HEK293 (cell line): ENCODE results near the gene EREG.

Experiments used
- CTCF ChIA-PET: fragments of 350-600 bp; formaldehyde crosslinking; extraction: SDS; loops from one replicate; lab custom pipeline; 2021; ENCODE audit warnings: antibody characterized with exemption; lab: Yijun Ruan, JAX
- POLR2A ChIA-PET: fragments of 300-600 bp; formaldehyde crosslinking; extraction: SDS; loops from one replicate; lab custom pipeline; 2020; ENCODE audit warnings: antibody characterized with exemption, inconsistent platforms; lab: Yijun Ruan, JAX
- H3K27ac ChIP-seq: fragments of 200-500 bp; sonication (Bioruptor generic); 2 replicates; pipeline ENCODE4 v1.5.1; 2014; ENCODE audit warnings: low read depth, low read length, control low read depth, inconsistent platforms; ENCODE audit errors: extremely low read depth
- H3K36me3 ChIP-seq, 2 experiments: fragments of 200-500 bp in 1 of 2; sonication (Bioruptor generic) in 1 of 2; 1 replicate in 1 of 2; 2 replicates in 1 of 2; pipeline ENCODE4 v1.5.1; 2014 to 2017; ENCODE audit warnings: inconsistent platforms in 2 of 2, low read length in 2 of 2; ENCODE audit not compliant: control insufficient read depth in 2 of 2, insufficient read depth in 1 of 2
- H3K4me1 ChIP-seq: fragments of 200-500 bp; sonication (Bioruptor generic); 2 replicates; pipeline ENCODE4 v1.5.1; 2014; ENCODE audit warnings: mild to moderate bottlenecking, low read length, inconsistent platforms; ENCODE audit not compliant: control insufficient read depth, insufficient read depth
- H3K4me3 ChIP-seq: 2 replicates; pipeline ENCODE4 v1.5.1; 2011; ENCODE audit warnings: low read depth, mild to moderate bottlenecking, control low read depth, low read length, moderate library complexity
- H3K9me3 ChIP-seq: fragments of 200-500 bp; sonication (Bioruptor generic); 2 replicates; pipeline ENCODE4 v1.5.1; 2014; ENCODE audit warnings: low read depth, low read length, inconsistent platforms; ENCODE audit not compliant: control insufficient read depth, insufficient read depth
- BCL11B ChIP-seq: fragments of 450-650 bp; formaldehyde crosslinking; IDR thresholded peaks from 2 replicates; pipeline ENCODE4 v1.5.1; 2016; ENCODE audit warnings: low read depth, missing biosample characterization, missing genetic modification characterization
- EGR2 ChIP-seq: fragments of 450-650 bp; formaldehyde crosslinking; IDR thresholded peaks from 2 replicates; pipeline ENCODE4 v1.5.1; 2016; ENCODE audit warnings: low read depth, missing biosample characterization, missing genetic modification characterization
- PRDM1 ChIP-seq: fragments of 450-650 bp; formaldehyde crosslinking; IDR thresholded peaks from 2 replicates; pipeline ENCODE4; 2016; ENCODE audit warnings: missing biosample characterization, missing genetic modification characterization
- PRDM2 ChIP-seq: fragments of 450-650 bp; formaldehyde crosslinking; IDR thresholded peaks from 2 replicates; pipeline ENCODE4 v1.5.1; 2016; ENCODE audit warnings: missing biosample characterization, missing genetic modification characterization, borderline replicate concordance
- SCRT2 ChIP-seq: fragments of 450-650 bp; formaldehyde crosslinking; IDR thresholded peaks from 2 replicates; pipeline ENCODE4 v1.5.1; 2016; ENCODE audit warnings: missing biosample characterization, missing genetic modification characterization
- ZBTB10 ChIP-seq: fragments of 450-650 bp; formaldehyde crosslinking; IDR thresholded peaks from 2 replicates; pipeline ENCODE4 v1.5.1; 2016; ENCODE audit warnings: missing biosample characterization, missing genetic modification characterization
- ZBTB20 ChIP-seq: fragments of 450-650 bp; formaldehyde crosslinking; IDR thresholded peaks from 2 replicates; pipeline ENCODE4 v1.5.1; 2016; ENCODE audit warnings: missing biosample characterization, missing genetic modification characterization
- ZBTB26 ChIP-seq: fragments of 450-650 bp; formaldehyde crosslinking; optimal IDR thresholded peaks from 2 replicates; pipeline ENCODE3; 2016; ENCODE audit warnings: missing biosample characterization, mild to moderate bottlenecking, missing genetic modification characterization
- ZFP37 ChIP-seq: fragments of 450-650 bp; formaldehyde crosslinking; IDR thresholded peaks from 2 replicates; pipeline ENCODE4 v1.5.1; 2016; ENCODE audit warnings: missing biosample characterization, missing genetic modification characterization
- ZNF114 ChIP-seq: fragments of 450-650 bp; formaldehyde crosslinking; IDR thresholded peaks from 2 replicates; pipeline ENCODE4 v1.5.0; 2017; ENCODE audit warnings: missing biosample characterization, missing genetic modification characterization
- ZNF132 ChIP-seq: fragments of 450-650 bp; formaldehyde crosslinking; IDR thresholded peaks from 2 replicates; pipeline ENCODE4 v1.5.1; 2017; ENCODE audit warnings: missing biosample characterization, missing genetic modification characterization, borderline replicate concordance
- ZNF16 ChIP-seq: fragments of 450-650 bp; formaldehyde crosslinking; IDR thresholded peaks from 2 replicates; pipeline ENCODE4 v1.5.1; 2016; ENCODE audit warnings: low read depth, missing biosample characterization, missing genetic modification characterization
- ZNF184 ChIP-seq: fragments of 450-650 bp; IDR thresholded peaks from 2 replicates; pipeline ENCODE4 v1.5.1; 2018; ENCODE audit warnings: missing biosample characterization, mild to moderate bottlenecking, missing genetic modification characterization
- ZNF248 ChIP-seq: fragments of 450-650 bp; formaldehyde crosslinking; IDR thresholded peaks from 2 replicates; pipeline ENCODE4 v1.5.1; 2017; ENCODE audit warnings: missing biosample characterization, missing genetic modification characterization
- ZNF311 ChIP-seq: fragments of 450-650 bp; formaldehyde crosslinking; IDR thresholded peaks from 2 replicates; pipeline ENCODE4 v1.5.1; 2017; ENCODE audit warnings: missing biosample characterization, missing genetic modification characterization, borderline replicate concordance
- ZNF391 ChIP-seq: fragments of 450-650 bp; formaldehyde crosslinking; IDR thresholded peaks from 2 replicates; pipeline ENCODE4 v1.5.1; 2016; ENCODE audit warnings: low read depth, missing biosample characterization, missing genetic modification characterization, borderline replicate concordance
- ZNF473 ChIP-seq: fragments of 450-650 bp; formaldehyde crosslinking; IDR thresholded peaks from 2 replicates; pipeline ENCODE4 v1.5.1; 2017; ENCODE audit warnings: missing biosample characterization, missing genetic modification characterization
- ZNF510 ChIP-seq: fragments of 450-650 bp; formaldehyde crosslinking; IDR thresholded peaks from 2 replicates; pipeline ENCODE4 v1.5.1; 2018; ENCODE audit warnings: mild to moderate bottlenecking, missing genetic modification characterization, missing biosample characterization; ENCODE audit not compliant: insufficient replicate concordance
- ZNF513 ChIP-seq: fragments of 450-650 bp; IDR thresholded peaks from 2 replicates; pipeline ENCODE4 v1.5.1; 2018; ENCODE audit warnings: missing biosample characterization, missing genetic modification characterization
- ZNF549 ChIP-seq: fragments of 450-650 bp; IDR thresholded peaks from 2 replicates; pipeline ENCODE4 v1.5.1; 2018; ENCODE audit warnings: missing biosample characterization, missing genetic modification characterization, mild to moderate bottlenecking, inconsistent platforms, moderate library complexity
- ZNF558 ChIP-seq: fragments of 450-650 bp; formaldehyde crosslinking; IDR thresholded peaks from 2 replicates; pipeline ENCODE4 v1.5.1; 2016; ENCODE audit warnings: missing biosample characterization, missing genetic modification characterization
- ZNF561 ChIP-seq: fragments of 450-650 bp; IDR thresholded peaks from 2 replicates; pipeline ENCODE4 v1.5.1; 2018; ENCODE audit warnings: missing biosample characterization, missing genetic modification characterization, borderline replicate concordance
- ZNF664 ChIP-seq: fragments of 450-650 bp; formaldehyde crosslinking; IDR thresholded peaks from 2 replicates; pipeline ENCODE4 v1.5.1; 2016; ENCODE audit warnings: missing biosample characterization, missing genetic modification characterization
- ZNF830 ChIP-seq: fragments of 450-650 bp; IDR thresholded peaks from 2 replicates; pipeline ENCODE4 v1.5.0; 2018; ENCODE audit warnings: missing biosample characterization, missing genetic modification characterization, low read depth, mild to moderate bottlenecking, moderate library complexity

The EREG gene

GRCh38 chr4:74331944-74332343 is 33.0 kb upstream of the EREG start:
- no peak overlapping the region for H3K27ac ChIP-seq
- no peak for TF ChIP-seq EGR2 (tag by site-specific recombination)
- TF ChIP-seq ZNF549 = no peak
- TF ChIP-seq ZNF664 (tag by site-specific recombination) = no peak
- no peak for TF ChIP-seq ZFP37 (tag by site-specific recombination)
- no peak for TF ChIP-seq PRDM1 (tag by site-specific recombination)
- TF ChIP-seq ZBTB26 (tag by site-specific recombination) = no peak
- no peak for TF ChIP-seq ZNF830 (tag by site-specific recombination)
- TF ChIP-seq ZNF16 = no peak
- TF ChIP-seq ZNF510 (tag by site-specific recombination) = no peak
- no peak for TF ChIP-seq ZNF184
- no peak for TF ChIP-seq PRDM2
- TF ChIP-seq ZNF114 (tag by site-specific recombination) = no peak
- CTCF ChIA-PET = interaction anchor here (1.2 kb wide), 1 partner anchor 12 kb away, joined by 5 read pairs; no protein-coding TSS in a partner anchor

GRCh38 chr4:74334636-74335035 is 30.3 kb upstream of the EREG start:
- CTCF ChIA-PET = no interaction called here
- POLR2A ChIA-PET = no interaction called here
- TF ChIP-seq ZNF391 (tag by site-specific recombination) (no peak), ZBTB20 (tag by site-specific recombination) (no peak), ZNF311 (tag by site-specific recombination) (no peak), ZNF473 (tag by site-specific recombination) (no peak), BCL11B (tag by site-specific recombination) (no peak), ZBTB10 (no peak), SCRT2 (tag by site-specific recombination) (no peak), ZNF132 (tag by site-specific recombination) (no peak), ZNF561 (tag by site-specific recombination) (no peak), ZNF513 (tag by site-specific recombination) (no peak), PRDM1 (tag by site-specific recombination) (no peak), ZNF248 (no peak), ZNF558 (no peak)

More at GRCh38 chr4:74331944-74332343, 33.0 kb upstream of the EREG start:
- POLR2A ChIA-PET = no interaction called here
- no peak overlapping the region for H3K4me3 ChIP-seq
- H3K9me3 ChIP-seq = no peaks in the 10 kb centered on the region
- H3K4me1 ChIP-seq = no peaks in the 10 kb centered on the region
- no peaks in the 10 kb centered on the region for H3K36me3 ChIP-seq

More at GRCh38 chr4:74334636-74335035, 30.3 kb upstream of the EREG start:
- Histone ChIP-seq H3K9me3 (no peaks in the 10 kb centered on the region), H3K36me3 (no peaks in the 10 kb centered on the region), H3K4me3 (no peak overlapping the region), H3K27ac (no peak overlapping the region), H3K4me1 (no peaks in the 10 kb centered on the region)
